Dedifferentiated amniotic fluid mesenchymal stem cell (primary cell): Measurements from ENCODE around the gene CDH4.

Source experiments
- DNase-seq: peaks from one replicate; pipeline ENCODE4 v3.0.0-alpha.2; 2016; ENCODE audit errors: extremely low spot score

CDH4 gene

DNA sequence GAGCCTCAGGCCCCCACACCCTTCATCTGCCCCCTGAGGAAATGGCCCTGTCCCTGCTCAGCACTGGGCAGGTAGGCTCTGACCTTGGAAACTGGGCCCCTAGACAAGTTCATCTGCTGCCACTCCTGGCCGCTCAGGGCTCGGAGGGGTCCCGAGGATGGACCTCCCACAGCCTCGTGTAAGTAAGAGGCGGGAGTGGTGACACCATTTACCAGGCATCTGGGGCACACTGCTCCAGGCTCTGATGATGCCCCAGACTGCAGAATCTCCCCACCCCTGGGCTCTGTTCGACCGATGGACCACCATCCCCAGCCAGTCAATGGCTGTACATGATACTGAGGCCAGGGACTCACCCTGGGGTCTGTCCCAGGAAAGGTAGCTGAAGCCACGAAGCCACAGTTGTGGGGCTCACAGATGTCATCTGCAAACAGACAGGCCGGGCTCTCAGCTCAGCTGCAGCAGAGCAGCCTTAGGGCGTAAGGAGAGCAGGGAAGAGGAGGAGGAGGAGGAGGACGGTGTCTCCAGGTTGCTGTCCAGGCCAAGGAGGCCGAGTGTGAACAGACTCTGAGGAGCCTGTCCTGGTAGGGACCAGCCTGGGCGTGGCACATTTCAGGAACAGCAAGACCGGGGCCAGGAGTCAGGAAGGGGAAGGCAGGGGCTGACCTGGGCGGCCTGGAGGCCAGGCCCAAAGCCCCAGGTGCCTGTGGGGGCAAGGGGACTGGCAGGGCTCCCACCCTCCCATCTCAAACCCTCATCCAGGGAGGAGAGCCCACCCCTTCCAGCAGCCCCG, 513.2 kb downstream of the CDH4 start:
- no peak for DNase-seq

DNA sequence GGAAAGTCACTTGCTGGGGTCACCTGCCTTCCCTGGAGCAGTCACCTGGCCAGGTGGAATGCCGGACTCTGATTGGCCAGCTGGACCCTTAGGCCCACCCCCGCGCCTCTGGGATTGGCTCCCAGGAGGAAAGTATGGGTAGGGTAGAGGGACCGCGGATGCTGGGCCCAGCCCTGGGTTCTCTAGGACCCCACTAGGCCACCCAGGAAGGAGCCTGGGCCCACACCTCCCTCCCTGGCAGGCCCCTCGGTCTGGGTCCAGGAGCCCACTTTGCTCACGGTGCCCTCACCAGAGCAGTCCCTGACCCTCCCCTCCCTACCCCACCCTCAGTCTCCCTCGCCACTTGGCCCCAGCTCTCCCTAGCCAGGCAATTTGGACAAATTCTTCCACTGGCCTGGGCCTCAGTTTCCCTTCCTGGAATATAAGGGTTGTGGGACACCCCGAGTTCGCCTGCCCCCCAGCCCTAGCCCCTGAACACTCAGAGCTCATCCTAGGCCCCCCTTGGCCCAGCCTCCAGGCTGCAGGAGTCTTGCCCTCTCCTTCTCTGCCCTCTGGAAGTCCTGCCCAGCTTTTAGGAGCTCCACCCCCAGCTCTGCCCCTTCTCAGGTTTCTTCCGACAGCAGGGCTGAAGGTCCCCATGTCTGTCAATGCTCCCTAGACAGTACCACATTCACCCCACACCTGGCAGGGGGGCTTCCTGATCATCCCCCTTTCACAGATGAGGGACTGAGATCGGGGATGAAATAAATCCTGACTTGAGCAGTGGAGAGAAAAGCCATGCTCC, 514.0 kb downstream of the CDH4 start:
- no peak for DNase-seq

DNA sequence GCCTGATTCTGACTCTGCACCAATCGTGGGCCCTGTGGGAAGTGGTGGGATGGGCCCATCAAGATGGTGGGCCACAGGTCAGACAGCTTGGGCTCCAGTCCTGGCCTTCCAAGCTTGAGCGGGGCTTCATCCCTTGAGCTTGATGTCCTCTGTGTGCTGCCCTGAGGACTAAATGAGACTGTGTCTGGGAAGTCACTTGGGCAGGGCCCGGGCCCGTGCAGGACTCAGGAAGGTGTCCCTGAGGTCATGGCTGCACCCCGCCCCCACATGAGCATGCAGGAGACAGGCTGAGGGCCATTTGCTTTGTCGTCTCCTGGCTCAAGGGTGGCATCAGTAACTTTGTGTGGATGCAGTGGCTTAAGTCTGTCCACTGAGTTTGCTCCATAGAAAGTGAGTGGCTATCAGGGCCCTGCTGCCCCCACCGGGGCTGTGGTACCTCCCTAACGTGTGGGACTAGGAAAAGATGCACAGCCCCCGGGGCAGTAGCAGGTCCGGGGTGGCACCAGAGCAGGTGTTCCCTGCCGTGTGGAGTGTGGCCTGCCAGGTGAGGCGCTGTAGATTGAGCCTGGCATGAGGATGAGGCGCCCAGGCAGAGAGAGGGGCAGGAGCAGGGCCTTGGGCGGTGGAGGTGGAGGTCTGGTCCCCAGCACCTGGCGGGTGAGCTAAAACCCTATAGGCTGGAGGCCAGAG, 515.0 kb downstream of the CDH4 start:
- no peak for DNase-seq

DNA sequence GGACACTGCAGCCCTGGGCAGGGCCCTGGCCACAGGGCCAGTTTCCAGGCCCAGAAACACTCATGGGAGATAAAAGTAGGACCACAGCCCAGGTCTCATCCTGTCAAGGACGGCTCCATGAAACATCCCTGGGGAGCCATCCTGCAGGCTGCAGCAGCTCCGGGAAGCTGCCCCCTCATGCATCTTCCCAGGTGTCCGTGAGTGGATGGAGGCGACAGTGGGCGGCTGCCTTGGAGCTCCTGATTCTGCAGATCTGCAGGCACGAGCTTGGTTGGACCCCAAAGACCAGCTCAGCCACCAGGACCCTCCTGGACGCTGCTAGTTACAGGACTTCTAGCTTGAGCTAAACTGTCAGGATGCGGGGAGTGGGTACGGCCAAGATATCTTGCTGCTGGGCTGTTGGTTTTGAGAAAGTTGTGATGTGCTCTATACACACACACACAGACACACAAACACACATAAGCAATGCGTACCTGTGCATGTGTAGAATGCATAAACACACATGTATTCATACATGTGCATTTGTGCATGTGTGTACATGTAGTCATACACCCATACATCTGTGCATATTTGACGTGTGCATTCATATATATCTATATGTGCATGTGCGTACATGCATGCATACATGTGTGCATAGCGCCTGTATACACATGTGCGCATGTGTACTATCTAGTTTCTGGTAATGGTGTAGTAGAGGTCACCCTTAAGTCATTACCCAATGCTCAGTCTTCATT, 515.9 kb downstream of the CDH4 start:
- no peak for DNase-seq

DNA sequence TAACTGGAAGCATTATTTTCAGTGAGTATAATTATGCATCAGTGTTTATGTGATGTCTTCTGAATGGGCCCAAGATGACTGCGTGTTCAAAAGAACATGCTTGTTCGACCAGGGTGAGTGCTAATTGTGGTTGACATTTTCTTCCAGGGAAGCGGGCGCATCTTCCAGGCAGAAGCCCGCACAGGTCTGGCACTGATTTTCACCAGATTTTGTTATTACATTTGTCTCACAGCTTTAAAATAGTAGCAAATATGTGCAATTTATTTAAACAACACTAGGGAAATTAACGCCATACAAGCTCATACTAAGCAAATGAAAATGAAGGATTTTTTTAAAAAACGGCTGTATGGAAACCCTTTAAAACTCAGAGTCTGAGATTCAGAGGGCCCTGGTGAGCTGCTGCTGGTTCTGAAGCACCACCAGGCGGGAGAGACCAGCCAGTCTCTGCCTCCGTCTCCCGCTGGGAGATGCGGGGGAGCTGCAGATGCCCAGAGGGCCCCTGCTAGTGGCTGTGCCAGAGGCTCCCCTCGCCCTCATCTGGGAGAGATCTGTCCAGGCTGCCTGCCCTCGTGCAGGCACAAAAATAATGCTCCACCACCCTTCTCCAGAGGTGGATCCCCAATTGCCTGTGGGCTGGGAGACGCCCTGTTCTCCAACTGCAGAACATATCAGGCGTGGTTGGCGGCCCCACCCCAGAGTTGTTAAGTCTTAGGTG, 516.7 kb downstream of the CDH4 start:
- DNase-seq = no peak

DNA sequence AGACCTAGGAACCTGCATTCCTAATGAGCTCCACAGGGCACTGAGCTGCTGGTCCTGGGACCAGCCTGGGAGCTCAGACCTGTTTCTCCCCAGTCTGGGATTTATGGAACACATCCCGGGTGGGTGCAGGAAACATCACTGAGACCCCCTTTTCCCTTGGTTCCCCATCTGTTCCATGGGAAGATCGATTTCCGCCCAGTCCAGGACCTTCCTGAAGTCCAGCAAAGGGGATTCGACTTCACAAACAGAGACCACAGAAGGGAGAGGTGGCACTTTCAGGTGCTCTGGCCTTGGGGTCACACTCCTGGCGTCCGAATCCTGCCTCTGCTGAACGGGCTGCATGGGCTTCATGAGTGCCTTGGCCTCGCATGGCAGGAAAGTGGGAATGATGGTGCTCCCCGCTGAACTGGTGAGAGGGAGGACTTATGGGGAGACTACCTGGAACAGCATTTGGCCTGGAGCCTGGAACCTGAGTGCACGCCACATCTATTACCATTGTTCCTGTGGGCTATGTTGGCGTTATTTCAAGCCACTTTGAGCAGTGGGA, 517.3 kb downstream of the CDH4 start:
- DNase-seq = no peak

DNA sequence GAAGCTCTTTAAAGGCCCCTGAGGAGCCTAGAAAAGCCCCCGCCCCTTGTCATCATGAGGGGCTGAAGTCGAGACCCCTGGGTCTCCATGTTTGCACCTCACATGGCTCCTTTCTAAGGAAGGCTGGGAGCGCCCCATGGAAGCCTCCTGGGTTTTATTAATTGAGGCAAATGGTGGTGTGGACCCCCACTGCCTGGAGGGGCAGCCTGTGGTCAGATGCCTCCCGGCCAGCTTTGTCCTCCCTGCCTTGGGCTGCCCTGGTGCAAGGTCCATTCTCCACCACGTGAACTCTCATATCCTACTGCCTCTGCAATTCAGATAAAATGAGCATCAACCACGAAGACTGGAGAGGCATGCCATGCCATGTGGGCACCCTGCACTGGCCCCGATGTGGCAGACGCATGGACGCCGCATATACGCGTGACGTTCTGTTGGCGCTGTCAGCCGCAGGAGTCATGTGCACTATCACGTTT, 518.1 kb downstream of the CDH4 start:
- DNase-seq = no peak

DNA sequence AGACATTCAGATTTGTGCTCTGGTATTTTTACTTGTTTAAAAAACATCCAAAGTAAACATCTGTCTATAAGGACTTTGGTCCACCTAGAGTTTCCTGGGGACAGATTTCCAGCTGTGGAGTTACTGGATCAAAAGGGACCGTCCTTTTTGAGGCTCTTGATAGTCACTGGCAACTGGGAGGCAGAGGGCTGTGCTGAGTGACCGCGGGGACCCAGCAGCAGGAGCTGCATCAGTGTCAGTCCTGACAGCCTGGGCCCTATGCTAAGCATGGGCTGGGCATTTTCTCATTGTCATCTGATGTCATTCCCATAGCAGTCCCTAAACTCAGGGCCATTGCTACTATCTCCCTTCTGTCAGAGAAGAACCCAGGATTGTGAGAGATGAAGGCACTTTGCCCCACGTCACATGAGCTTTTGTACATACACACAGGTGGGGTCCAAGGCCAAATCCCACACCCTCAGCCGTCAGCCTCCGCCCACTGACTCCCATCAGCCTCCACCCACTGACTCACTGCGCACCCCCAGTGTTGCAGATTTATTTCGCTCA, 519.8 kb downstream of the CDH4 start:
- no peak for DNase-seq

DNA sequence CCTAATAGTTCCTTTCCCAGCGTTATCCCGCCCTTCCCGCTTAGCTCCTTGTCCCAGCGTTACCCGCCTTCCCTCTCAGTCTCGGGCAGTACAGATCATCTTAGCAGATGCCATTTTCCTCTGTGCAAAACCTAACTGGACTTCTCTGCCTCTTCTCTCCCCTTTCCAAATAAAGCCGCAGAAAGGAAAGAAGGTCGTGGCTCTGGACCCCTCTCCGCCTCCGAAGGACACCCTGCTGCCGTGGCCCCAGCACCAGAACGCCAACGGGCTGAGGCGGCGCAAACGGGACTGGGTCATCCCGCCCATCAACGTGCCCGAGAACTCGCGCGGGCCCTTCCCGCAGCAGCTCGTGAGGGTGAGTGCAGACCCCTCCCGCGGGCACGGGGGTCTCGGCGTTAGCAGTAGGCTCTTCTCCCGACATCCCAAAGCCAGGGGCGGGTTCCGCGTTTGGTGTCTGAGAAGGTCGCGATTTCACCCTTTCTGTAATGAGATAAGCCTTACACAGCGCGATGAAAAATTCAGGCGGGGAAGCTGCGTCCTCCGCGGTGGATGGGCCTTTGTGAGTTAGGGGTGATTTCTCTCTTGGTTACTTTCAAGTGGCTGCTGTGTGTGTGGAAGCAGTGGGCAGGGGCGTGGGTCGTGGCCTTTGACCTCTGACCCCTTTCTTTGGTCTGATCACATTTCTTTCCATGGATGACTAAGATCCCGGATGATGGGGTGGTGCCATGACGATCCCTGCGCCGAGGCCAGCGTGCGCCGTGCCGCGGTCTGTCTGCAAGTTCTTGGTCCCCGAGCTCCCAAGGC, 521.0 kb downstream of the CDH4 start:
- no peak for DNase-seq

DNA sequence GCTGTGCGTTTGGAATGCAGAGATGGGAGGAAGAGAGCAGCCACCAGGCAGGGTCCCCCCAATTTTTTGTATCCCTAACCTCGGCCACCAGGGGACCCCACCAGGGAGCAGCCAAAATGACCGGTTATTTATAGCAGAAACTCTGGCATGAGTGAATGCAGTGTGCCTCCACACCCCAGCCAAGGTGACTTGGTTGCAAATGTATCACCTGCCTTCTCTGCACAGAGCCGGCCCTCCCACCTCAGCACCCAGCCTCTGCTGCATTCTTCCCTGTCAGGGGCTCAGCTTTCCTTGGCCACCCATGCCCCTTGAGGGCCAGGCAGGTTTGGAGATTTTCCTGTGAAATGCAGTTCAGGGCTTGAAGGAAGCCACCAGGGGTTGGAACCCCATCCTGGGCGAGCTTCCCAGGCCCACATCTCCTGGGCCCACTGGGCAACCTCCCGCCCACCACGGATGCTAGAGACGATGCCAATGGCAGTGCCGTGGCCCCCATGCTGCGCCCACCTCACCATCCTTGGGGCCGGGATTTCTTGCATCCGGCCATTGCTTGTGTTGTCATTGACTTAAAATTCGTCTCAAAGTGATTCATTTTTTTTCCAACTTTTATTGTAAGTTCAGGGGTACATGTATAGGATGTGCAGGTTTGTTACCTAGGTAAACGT, 522.0 kb downstream of the CDH4 start:
- DNase-seq = no peak

DNA sequence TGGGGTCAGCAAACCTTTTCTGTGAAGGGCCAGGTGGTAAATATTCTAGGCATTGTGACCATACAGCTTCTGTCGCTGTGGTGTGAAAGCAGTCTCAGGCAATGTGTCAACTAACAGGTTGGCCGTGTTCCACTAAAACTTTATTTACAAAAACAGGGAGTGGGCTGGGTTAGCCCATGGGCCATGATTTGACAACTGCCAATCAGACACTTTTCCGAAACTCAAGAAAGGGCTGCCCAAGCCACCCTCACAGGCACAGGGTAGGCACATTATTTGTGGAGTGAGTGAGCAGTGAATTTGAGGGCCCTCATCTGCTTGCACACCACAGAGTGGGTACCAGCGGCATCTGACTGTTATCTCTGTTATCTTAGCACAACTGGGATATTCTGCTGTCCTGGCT, 523.4 kb downstream of the CDH4 start:
- no peak for DNase-seq

DNA sequence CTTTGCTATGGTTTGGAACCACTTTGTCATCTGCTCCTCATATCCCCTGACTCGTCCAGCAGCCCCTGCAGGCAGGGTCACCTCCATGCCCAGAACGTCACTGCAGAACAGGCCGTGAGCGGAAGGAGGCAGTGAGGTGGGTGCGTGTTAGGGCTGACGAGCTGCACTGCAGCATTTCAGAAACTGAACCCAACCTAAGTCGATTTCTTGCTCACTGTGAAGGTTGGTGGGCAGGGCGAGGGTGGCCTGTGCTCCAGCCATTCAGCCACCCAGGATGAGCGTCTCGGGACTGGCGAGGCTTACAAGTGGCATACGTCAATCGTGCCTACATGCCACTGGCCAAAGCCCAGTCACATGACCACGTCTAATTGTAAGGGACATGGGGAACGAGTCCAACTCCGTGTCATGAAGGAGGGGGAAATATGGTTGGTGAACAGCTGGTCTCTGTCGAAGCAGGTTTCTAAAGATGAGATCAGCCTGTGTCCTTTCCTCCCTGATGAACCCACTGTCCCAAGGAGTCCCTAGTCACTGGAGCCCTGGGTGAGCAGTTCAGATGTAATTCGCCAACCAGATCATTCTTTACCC, 524.5 kb downstream of the CDH4 start:
- DNase-seq = no peak

DNA sequence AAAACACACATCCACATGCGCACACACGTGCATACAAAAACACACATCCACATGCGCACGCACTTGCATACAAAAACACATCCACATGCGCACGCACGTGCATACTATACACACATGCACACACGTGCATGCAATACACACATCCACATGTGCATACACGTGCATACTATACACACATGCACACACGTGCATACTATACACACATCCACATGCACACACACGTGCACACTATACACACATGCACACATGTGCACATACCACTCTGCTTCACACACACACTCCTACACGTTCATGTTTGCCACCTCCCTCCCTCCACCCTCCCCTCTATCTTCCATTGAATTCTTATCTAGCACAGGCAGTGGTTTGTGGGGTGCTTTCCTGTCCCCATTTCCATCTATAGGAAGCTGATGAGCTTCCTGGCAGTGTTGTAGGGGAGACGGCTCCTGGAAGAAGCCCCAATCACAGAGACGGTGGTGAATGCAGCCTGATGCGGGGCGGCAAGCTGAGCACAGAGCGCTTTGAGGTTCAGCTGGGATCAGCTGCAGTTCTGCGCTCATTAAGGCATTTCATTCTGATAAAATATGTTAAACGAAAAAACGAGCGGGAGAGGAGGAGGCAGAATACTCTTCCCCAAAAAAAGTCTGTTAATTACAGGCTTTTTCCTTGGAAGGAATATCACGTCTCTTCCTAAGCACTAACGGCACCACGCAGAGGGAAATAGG, 525.9 kb downstream of the CDH4 start:
- DNase-seq = no peak

DNA sequence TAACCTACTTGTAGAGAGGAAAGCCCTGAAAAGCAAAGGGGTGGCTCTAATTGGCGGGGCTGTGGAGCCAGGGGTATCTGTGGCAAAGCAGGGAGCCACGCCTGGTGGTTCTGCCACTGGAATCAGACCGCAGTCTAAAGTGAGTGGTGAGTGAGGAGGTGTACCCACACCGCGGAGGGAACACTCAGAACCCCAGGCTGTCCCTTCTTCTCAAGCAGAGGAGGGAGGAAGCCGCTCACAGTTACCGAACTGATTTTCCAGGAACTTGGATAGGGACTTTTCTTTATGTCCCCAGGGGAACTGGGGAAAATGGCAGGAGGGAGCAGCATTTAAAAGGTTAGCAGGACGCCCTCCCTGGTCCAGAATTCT, 526.4 kb downstream of the CDH4 start:
- no peak for DNase-seq

DNA sequence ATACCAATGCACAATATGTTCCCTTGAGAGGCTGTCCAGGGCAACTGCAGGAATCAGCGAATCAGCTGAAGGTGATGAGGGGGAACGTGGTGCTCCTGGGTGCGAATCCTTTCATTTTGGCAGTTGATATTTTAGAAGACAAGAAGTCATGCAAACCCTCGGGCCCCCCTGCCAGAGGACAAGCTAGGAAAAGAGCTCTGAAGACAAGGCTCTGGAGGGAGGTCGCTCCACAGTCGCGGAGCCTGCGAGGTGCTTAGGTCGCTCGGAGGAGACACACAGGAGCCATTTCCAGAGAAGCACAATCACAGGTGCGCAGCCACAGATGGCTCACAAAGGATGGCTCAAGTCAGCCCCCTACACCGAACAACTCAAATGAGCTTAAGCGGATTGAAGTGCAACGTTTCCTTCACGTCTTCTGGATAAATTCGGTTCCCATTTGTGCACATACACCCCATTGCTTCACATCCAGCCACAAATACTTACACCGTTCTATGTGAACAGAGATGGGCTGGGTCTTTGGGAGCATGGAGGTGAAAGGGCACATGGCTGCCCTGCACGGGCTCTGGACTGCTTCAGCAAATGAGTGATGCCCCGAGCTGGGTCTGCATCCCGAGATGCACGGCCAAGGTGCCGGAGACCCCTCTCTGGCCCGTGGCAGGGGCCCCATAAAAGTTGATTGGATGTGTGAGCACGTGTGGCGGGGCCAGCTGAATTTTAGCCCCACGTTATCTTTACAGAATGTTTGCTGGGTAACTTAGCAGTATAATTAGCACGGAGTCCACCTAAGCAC, 527.3 kb downstream of the CDH4 start:
- no peak for DNase-seq

DNA sequence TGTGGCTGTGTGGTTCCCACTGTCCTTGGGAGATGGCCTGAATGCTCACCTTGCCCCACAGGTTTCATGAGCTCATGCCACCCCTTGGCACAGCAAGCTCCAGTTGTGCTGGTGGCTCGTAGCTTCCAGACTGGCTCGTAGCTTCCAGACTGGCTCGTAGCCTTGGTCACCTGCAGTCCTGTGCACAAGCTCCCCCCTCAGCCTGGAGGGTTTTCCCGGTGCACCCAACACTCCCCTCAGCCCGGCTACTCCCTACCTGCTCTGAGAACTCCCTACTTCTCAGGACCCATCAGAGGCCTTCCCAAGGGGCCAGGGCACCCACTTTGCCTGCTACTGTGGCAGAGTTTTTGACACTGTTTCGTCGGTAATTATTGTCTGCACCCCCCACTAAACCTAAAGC, 528.0 kb downstream of the CDH4 start:
- no peak for DNase-seq

DNA sequence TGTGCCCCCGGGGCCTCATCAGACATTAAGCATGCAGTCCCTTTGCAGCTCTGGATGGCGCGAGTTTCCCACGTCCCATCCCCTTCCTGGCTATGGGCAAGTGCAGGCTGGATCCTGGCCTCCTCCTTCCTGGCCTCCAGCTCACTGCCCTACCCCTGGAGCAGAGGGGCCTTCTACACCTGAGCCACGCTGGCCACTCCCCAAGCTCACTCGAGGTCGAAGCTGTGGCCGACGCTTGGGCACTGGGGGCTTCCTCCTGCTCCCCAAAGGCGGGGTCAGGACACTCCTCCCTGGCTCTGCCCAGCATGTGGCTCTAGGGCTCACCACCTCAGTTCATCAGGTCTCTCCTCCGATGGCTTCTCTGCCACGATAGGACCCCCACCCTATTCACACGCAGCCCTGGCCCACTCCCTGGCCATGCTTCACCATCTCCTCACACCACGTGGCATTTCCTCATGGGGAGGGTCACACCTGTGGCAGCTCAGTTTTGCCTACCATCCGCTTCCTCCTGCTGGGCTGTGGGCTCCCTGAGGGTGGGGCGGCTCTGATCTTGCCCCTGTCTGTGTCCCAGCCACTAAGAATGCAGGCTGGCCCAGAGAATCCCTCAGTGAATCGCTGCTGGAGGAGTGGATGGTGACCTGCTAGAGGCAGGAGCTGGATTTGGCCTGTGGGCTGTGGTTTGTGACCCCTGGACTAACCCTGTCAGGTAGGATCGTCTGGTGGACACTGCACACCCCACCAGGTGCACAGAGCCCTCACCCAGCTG, 532.9 kb downstream of the CDH4 start:
- DNase-seq = no peak
